ENCODE results near the gene TTLL11. TPM values are rescaled to one million over a fixed set of nuclear protein-coding genes. Genes with fewer than 3 reads are reported as not detected.

The TTLL11 gene
- total RNA-seq, 4 donors from 2014 or later: 7.4 to 14.7 (median 11.0) TPM

- H3K4me1 ChIP-seq: no peaks in the 10 kb centered on the region
- TF ChIP-seq CTCF (IDR thresholded peaks at IDR 0.05) (no peak), POLR2A (IDR thresholded peaks at IDR 0.05) (no peak)
- H3K9me3 ChIP-seq: no peaks in the 10 kb centered on the region
- intact Hi-C loops (cut with DNase I; ENCODE audit: low total_unique reads): no loop called here
- DNase-seq: no peak
- no peaks in the 10 kb centered on the region for H3K36me3 ChIP-seq
- no peak overlapping the region for H3K27ac ChIP-seq
- no peak overlapping the region for H3K4me3 ChIP-seq
- H3K27me3 ChIP-seq: no peaks in the 10 kb centered on the region
Observed at GRCh38 chr9:122053064-122053463, 40.0 kb downstream of the TTLL11 start.

GRCh38 chr9:122051351-122052321 lies 41.5 kb downstream of the TTLL11 start:
- no peaks in the 10 kb centered on the region for H3K36me3 ChIP-seq
- no peak overlapping the region for H3K4me3 ChIP-seq
- no peaks in the 10 kb centered on the region for H3K4me1 ChIP-seq
- TF ChIP-seq POLR2A (IDR thresholded peaks at IDR 0.05): no peak
- no peak for TF ChIP-seq CTCF (IDR thresholded peaks at IDR 0.05)
- no peak for DNase-seq
- H3K27me3 ChIP-seq: no peaks in the 10 kb centered on the region
- intact Hi-C loops (cut with DNase I; ENCODE audit: low total_unique reads): no loop called here
- H3K9me3 ChIP-seq: no peaks in the 10 kb centered on the region
- H3K27ac ChIP-seq: no peak overlapping the region

- Histone ChIP-seq H3K36me3 (no peaks in the 10 kb centered on the region), H3K4me3 (no peak overlapping the region), H3K4me1 (no peaks in the 10 kb centered on the region), H3K9me3 (no peaks in the 10 kb centered on the region), H3K27me3 (no peaks in the 10 kb centered on the region), H3K27ac (no peak overlapping the region)
- DNase-seq: no peak
- TF ChIP-seq POLR2A (IDR thresholded peaks at IDR 0.05): no peak
- TF ChIP-seq CTCF (IDR thresholded peaks at IDR 0.05): no peak
- intact Hi-C loops (cut with DNase I; ENCODE audit: low total_unique reads): no loop called here
Observed at GRCh38 chr9:122050167-122050566, 42.9 kb downstream of the TTLL11 start.

GRCh38 chr9:122042056-122042455 lies 51.1 kb downstream of the TTLL11 start:
- Histone ChIP-seq H3K4me1 (no peaks in the 10 kb centered on the region), H3K4me3 (no peak overlapping the region), H3K27me3 (no peaks in the 10 kb centered on the region), H3K27ac (no peak overlapping the region), H3K9me3 (no peaks in the 10 kb centered on the region), H3K36me3 (no peaks in the 10 kb centered on the region)
- no peak for DNase-seq
- intact Hi-C loops (cut with DNase I; ENCODE audit: low total_unique reads): no loop called here
- TF ChIP-seq CTCF (IDR thresholded peaks at IDR 0.05) (no peak), POLR2A (IDR thresholded peaks at IDR 0.05) (no peak)

- Histone ChIP-seq H3K4me1 (no peaks in the 10 kb centered on the region), H3K9me3 (no peaks in the 10 kb centered on the region), H3K36me3 (no peaks in the 10 kb centered on the region), H3K4me3 (no peak overlapping the region), H3K27ac (peak overlapping the region in 1 of 2 donors; percentile 43), H3K27me3 (no peaks in the 10 kb centered on the region)
- intact Hi-C loops (cut with DNase I; ENCODE audit: low total_unique reads): no loop called here
- no peak for DNase-seq
- TF ChIP-seq POLR2A (IDR thresholded peaks at IDR 0.05): no peak
- no peak for TF ChIP-seq CTCF (IDR thresholded peaks at IDR 0.05)
Observed at GRCh38 chr9:122040561-122041242, 52.4 kb downstream of the TTLL11 start.

Measured in uterus (tissue), 4 donors.